ENCODE data around the gene ZBED1.

GRCh38 chrX:2545144-2545543 lies 44.4 kb upstream of the ZBED1 start:
- TF ChIP-seq, protein P1, sequence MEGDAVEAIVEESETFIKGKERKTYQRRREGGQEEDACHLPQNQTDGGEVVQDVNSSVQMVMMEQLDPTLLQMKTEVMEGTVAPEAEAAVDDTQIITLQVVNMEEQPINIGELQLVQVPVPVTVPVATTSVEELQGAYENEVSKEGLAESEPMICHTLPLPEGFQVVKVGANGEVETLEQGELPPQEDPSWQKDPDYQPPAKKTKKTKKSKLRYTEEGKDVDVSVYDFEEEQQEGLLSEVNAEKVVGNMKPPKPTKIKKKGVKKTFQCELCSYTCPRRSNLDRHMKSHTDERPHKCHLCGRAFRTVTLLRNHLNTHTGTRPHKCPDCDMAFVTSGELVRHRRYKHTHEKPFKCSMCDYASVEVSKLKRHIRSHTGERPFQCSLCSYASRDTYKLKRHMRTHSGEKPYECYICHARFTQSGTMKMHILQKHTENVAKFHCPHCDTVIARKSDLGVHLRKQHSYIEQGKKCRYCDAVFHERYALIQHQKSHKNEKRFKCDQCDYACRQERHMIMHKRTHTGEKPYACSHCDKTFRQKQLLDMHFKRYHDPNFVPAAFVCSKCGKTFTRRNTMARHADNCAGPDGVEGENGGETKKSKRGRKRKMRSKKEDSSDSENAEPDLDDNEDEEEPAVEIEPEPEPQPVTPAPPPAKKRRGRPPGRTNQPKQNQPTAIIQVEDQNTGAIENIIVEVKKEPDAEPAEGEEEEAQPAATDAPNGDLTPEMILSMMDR (IDR thresholded peaks at IDR 0.05), result no peak
- TF ChIP-seq POLR2A (IDR thresholded peaks at IDR 0.05), result no peak

All from lower leg skin (tissue), 3 donors.